Effector memory CD4-positive, alpha-beta T cell (primary cell): ENCODE results near the gene RBMS3.

ENCODE experiments used
- DNase-seq, 3 donors: peaks; one replicate each; pipeline ENCODE4 v3.0.0-alpha.2; 2020
- H3K27ac ChIP-seq: 2 replicates; pipeline ENCODE4 v1.7.0; 2013; ENCODE audit warnings: mild to moderate bottlenecking, low read length, moderate library complexity; ENCODE audit not compliant: insufficient read depth, poor library complexity, severe bottlenecking
- H3K27me3 ChIP-seq: replicated peaks from 2 replicates; pipeline ENCODE4 v1.7.0; 2013; ENCODE audit warnings: mild to moderate bottlenecking, low read length; ENCODE audit not compliant: insufficient read depth, control insufficient read depth, poor library complexity, severe bottlenecking
- H3K36me3 ChIP-seq: 2 replicates; pipeline ENCODE4 v1.7.0; 2013; ENCODE audit warnings: mild to moderate bottlenecking, low read length, moderate library complexity; ENCODE audit not compliant: control insufficient read depth, insufficient read depth
- H3K4me1 ChIP-seq: 2 replicates; pipeline ENCODE4 v1.7.0; 2013; ENCODE audit warnings: low read length, mild to moderate bottlenecking; ENCODE audit not compliant: control insufficient read depth, insufficient read depth, poor library complexity, severe bottlenecking
- H3K4me3 ChIP-seq: 2 replicates; pipeline ENCODE4 v1.7.0; 2013; ENCODE audit warnings: low read length, low read depth, mild to moderate bottlenecking; ENCODE audit not compliant: insufficient read depth, poor library complexity, severe bottlenecking
- H3K9me3 ChIP-seq: 2 replicates; pipeline ENCODE4 v1.7.0; 2013; ENCODE audit warnings: mild to moderate bottlenecking, low read length, moderate library complexity; ENCODE audit not compliant: control insufficient read depth

RBMS3 gene

DNA sequence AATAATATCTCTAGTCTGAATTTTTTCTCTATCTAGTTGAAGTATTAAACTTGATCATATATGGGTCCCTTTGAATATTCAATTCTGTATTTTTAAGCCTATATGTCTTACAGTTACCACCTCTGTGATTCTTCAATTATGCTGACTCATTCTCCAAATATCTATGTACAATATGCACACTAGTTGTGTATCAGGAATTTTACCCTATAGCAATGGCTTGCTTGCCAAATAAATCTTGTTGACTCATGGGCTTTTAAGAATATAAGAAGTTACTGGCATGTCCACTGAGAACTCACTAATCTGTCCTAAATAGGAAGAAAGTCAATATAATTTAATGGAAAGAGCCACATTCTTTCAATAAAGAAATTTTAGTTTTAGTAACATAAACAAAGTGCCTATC is 656.3 kb downstream of the RBMS3 start:
- Histone ChIP-seq H3K9me3 (no peaks in the 10 kb centered on the region), H3K4me3 (no peak overlapping the region), H3K36me3 (no peaks in the 10 kb centered on the region), H3K4me1 (no peaks in the 10 kb centered on the region), H3K27ac (no peak overlapping the region), H3K27me3 (no peaks in the 10 kb centered on the region)
- DNase-seq = no peak

DNA sequence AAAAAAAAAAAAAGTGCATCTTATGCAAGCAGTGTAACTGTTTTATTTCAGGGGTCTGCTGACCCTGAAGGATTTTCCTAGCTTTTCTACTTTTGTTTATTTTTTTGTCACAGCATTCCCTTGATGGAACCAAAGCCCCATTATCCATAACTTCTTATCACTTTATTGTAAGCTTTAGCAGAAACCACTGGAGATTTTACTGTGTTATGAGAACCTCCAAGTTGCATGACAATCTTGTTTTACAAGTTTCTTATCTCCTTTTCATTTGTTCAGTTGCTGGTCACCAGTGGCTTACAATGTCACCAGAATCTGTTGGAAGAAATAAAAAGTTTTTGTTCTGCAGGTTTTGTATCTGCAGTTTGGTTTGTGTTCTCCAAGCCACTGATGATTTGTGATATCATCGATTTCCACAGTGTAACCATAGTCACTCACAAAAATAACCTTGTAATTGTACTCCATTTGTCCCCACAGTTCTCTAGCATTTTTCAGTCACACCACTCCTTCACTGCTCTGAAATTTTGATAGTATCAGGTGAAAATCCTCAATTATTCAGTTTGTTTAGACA is 660.0 kb downstream of the RBMS3 start:
- Histone ChIP-seq H3K27me3 (no peaks in the 10 kb centered on the region), H3K27ac (no peak overlapping the region), H3K9me3 (no peaks in the 10 kb centered on the region), H3K4me1 (no peaks in the 10 kb centered on the region), H3K36me3 (no peaks in the 10 kb centered on the region), H3K4me3 (no peak overlapping the region)
- no peak for DNase-seq

DNA sequence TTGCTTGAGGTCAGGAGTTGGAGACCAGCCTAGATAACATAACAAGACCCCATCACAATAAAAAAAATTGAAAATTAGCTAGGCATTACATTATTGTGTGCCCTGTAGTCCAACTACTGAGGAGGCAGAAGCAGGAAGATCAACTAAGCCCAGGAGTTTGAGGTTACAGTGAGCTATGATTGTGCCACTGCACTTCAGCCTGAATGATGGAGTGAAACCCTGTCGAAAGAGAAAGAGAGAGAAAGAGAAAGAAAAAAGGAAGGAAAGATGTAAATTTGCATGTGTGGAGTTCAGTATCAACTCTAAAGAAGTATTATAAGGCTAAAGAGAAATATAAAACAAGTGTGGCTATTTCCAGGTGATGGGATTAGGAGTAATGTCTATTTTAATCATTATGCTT is 661.4 kb downstream of the RBMS3 start:
- H3K36me3 ChIP-seq = no peaks in the 10 kb centered on the region
- no peak overlapping the region for H3K27ac ChIP-seq
- no peak for DNase-seq
- H3K4me3 ChIP-seq = no peak overlapping the region
- H3K4me1 ChIP-seq = no peaks in the 10 kb centered on the region
- H3K27me3 ChIP-seq = no peaks in the 10 kb centered on the region
- H3K9me3 ChIP-seq = no peaks in the 10 kb centered on the region

DNA sequence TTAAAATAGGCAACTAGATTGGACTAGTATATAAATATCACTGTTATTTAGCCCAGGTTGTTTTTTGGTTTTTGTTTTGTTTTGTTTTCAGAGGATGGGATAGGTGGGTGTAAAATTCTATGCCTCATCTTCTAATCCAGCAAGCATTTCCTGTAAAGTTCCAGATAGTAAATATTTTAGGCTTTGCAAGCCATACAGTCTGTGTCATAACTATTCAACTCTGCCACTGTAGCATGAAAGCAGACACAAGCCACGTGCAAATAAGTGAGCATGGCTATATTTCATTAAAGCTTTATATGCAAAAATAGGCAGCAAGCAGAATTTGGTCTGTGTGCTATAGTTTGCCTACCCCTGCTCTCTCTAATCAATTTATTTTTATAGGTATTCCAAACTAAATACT is 668.3 kb downstream of the RBMS3 start:
- Histone ChIP-seq H3K9me3 (no peaks in the 10 kb centered on the region), H3K27ac (no peak overlapping the region), H3K4me3 (no peak overlapping the region), H3K36me3 (no peaks in the 10 kb centered on the region), H3K27me3 (no peaks in the 10 kb centered on the region), H3K4me1 (no peaks in the 10 kb centered on the region)
- DNase-seq = no peak

DNA sequence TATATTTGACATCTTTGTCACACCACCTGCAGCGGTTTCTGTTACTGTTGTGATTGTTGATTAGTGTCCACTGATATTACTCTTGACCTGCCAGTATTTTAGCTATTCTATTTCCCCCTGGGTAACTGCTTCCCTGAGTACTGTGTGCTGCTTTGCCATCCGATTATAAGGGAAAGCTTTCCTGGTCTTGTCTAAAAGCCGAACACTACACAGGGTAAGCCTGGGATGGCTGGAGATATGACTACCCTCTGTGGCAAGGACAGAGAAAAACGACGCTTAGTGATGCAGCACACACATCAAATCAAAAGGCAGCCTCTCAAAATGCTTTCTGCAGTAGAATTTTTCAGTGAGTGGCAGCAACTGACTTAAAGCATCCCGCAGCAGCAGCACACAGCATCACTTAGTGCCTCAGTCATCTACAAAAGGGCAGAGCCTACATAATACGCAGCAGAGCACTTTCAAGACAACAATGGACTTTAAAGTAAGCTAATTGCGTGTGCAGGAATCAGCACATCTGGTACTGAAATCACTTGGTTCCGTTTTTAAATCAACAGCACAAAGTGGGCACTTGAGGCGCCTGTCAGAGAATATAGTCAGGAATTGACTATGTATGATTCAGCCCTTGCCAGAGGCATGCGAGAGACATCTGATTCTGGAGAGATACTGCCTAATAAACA is 669.2 kb downstream of the RBMS3 start:
- DNase-seq = no peak
- Histone ChIP-seq H3K27me3 (no peaks in the 10 kb centered on the region), H3K9me3 (no peaks in the 10 kb centered on the region), H3K27ac (no peak overlapping the region), H3K4me3 (no peak overlapping the region), H3K4me1 (no peaks in the 10 kb centered on the region), H3K36me3 (no peaks in the 10 kb centered on the region)

DNA sequence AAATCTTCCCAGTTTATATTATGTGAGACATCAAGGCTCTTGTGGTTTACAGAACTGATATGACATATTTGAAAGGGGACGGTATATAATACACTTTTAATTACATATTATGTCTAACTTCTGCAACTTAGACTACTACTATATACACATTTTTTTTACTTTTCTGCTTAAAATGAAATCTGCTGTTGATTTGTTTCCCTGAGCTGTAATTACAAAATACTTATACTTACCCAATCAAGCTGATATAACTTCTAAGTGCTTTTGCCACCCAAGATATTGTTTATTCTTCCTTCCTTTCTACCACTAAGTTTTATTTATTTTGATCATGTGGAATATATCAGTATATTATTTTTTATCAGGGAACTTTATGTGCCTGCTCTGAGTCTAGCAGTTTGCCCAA is 671.6 kb downstream of the RBMS3 start:
- no peaks in the 10 kb centered on the region for H3K9me3 ChIP-seq
- no peak overlapping the region for H3K27ac ChIP-seq
- H3K36me3 ChIP-seq = no peaks in the 10 kb centered on the region
- H3K4me3 ChIP-seq = no peak overlapping the region
- no peaks in the 10 kb centered on the region for H3K4me1 ChIP-seq
- no peak for DNase-seq
- no peaks in the 10 kb centered on the region for H3K27me3 ChIP-seq

DNA sequence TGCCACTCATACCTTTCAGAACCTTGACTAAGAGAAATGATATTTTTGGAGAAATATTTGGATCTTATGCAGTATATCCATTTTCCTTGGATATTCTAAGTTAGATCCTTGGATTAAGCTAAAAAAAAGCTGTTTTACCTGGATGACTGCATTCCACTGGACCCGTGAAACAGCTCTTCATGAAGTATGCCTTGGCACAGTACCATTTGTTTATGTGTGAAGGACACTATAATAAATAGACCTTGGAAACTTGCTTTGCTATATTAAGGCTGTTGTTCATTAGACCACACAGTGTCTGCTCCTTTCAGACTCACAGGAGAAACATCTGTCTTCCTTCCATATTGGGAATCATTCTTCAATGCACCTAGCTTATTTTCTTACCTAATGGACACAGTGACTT is 674.5 kb downstream of the RBMS3 start:
- no peaks in the 10 kb centered on the region for H3K4me1 ChIP-seq
- H3K27me3 ChIP-seq = no peaks in the 10 kb centered on the region
- no peak for DNase-seq
- H3K9me3 ChIP-seq = no peaks in the 10 kb centered on the region
- no peak overlapping the region for H3K4me3 ChIP-seq
- H3K27ac ChIP-seq = no peak overlapping the region
- H3K36me3 ChIP-seq = no peaks in the 10 kb centered on the region

DNA sequence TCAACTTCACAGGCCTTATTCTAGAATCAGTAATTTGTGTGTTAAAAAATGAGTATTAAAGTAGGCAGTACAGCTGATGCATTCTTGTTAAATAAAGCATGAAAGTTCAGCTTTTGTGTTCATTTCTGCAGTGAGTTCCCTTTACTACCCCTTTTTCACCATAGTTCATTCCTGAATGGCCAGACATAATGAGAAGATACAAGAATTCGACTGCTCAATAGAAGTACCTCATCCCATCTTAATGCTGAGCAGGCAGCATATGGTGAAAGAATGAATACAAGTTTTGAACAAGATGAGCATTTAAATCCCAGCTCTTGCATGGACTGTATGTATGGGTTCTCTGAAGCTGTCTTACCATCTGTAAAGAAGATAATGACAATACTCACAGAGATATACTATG is 677.9 kb downstream of the RBMS3 start:
- Histone ChIP-seq H3K36me3 (no peaks in the 10 kb centered on the region), H3K9me3 (no peaks in the 10 kb centered on the region), H3K27me3 (no peaks in the 10 kb centered on the region), H3K4me1 (no peaks in the 10 kb centered on the region), H3K27ac (no peak overlapping the region), H3K4me3 (no peak overlapping the region)
- no peak for DNase-seq

DNA sequence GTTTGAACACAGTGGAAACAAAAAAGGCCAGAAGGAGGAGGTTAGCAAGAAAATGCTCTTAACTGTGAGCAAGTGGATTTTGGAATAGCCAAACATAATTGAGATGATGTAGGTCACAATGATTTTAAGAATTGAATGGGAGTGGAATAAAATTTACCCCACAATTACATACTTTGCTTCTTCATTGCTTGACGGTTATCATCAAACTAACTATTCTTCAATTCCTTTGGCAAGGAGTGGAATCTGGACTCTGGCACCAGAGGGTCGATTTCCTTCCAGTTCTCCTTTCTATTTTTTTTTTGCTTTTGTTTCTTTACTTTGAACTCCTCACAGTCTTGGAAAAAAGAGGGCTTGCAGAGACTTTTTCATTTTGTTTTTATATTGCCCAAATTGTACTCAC is 691.0 kb downstream of the RBMS3 start:
- DNase-seq = no peak
- H3K27me3 ChIP-seq = no peaks in the 10 kb centered on the region
- H3K36me3 ChIP-seq = no peaks in the 10 kb centered on the region
- no peaks in the 10 kb centered on the region for H3K9me3 ChIP-seq
- H3K27ac ChIP-seq = no peak overlapping the region
- H3K4me1 ChIP-seq = no peaks in the 10 kb centered on the region
- no peak overlapping the region for H3K4me3 ChIP-seq

DNA sequence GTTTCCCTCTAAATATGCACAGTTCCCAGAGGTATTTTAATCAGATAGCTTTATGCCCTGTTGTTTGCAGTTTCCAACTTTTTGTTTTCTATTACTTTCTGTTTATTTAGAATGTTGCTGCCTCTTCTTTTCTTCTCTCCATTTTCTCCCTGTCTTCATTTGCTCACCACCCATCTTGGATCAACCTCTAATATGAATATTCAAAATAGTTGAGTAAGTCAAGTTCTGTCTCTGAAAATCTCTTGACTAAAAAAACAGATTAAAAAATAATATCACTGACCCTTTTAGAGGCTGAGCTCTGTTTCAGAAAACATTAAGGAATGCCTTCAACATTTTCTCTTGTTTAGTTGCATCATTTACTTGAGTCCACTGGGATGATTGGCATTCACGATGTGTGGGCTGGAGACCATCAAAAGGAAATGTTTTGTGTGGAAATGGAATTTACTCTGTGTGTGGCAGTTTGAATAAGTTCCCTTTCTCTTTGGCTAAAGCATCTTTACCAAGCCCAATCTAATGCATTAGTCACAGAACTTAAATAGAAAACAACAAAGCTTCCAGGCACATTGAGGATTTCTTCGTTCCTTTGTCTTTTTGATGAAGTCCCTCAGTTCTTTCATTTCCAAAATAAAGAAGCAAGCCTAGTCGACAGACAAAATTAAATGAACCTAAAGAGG is 691.6 kb downstream of the RBMS3 start:
- no peaks in the 10 kb centered on the region for H3K36me3 ChIP-seq
- no peak overlapping the region for H3K4me3 ChIP-seq
- H3K4me1 ChIP-seq = no peaks in the 10 kb centered on the region
- H3K27ac ChIP-seq = no peak overlapping the region
- no peaks in the 10 kb centered on the region for H3K9me3 ChIP-seq
- no peaks in the 10 kb centered on the region for H3K27me3 ChIP-seq
- no peak for DNase-seq
